HG02885 (cell line): Measurements from ENCODE around the gene ST8SIA4.
"Not testable (repeated sequence)": the region's sequence is repeated elsewhere in the genome, so short reads cannot be mapped to it uniquely, and the experiment has no call there.

Source experiments
- ATAC-seq: cut with Tn5 transposase; IDR thresholded peaks from one replicate; pipeline ENCODE4 v1.9.1; 2021; ENCODE audit warnings: mild to moderate bottlenecking; ENCODE audit not compliant: unreplicated experiment, poor library complexity

ST8SIA4 gene

GRCh38 chr5:100789694-100790093, 113.4 kb downstream of the ST8SIA4 start:
- ATAC-seq, result no peak

GRCh38 chr5:100788417-100788816, 114.7 kb downstream of the ST8SIA4 start:
- ATAC-seq, result no peak

- ATAC-seq, result peak; percentile 80
These were observed 115.4 kb downstream of the ST8SIA4 start for GRCh38 chr5:100787648-100788047.

DNA sequence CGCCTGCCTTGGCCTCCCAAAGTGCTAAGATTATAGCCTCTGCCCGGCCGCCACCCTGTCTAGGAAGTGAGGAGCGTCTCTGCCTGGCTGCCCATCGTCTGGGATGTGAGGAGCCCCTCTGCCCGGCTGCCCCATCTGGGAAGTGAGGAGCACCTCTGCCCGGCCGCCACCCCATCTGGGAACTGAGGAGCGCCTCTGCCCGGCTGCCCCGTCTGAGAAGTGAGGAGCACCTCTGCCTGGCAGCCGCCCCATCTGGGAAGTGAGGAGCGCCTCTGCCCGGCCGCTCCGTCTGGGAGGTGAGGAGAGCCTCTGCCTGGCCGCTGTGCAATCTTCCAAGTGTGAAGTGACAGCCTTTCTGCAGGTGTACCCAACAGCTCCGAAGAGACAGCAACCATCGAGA, 117.5 kb downstream of the ST8SIA4 start:
- not testable (repeated sequence) for ATAC-seq

DNA sequence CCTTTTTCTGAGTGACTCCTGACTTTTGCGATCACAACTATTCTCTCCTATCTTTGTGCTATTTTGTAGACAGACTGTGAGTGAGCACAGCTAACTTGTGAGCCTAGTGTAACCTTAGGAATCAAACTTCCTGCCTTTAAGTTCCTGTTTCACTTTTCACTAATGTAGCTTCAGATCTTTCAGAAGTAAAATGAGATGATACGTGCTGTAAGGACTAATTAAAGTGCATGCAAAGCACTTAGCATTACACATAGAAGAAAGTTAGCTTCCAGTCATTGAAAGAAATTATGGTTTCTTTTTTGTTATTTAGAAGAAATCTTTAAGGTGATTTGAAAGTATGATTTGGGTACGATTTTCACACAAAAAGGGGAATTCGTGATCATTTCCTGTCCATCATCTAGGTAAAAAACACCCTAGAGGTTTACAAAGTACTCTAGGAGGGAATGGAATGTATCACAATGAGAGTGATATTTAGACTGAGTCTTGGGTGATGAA, 122.7 kb downstream of the ST8SIA4 start:
- peak; percentile 81 for ATAC-seq

GRCh38 chr5:100779669-100780375, 123.3 kb downstream of the ST8SIA4 start:
- peak; percentile 29 for ATAC-seq

- ATAC-seq, result peak; percentile 72
These were observed 125.3 kb downstream of the ST8SIA4 start for GRCh38 chr5:100777680-100778300.

GRCh38 chr5:100775533-100775855, 127.6 kb downstream of the ST8SIA4 start:
- ATAC-seq, result no peak

- no peak for ATAC-seq
These were observed 130.5 kb downstream of the ST8SIA4 start for GRCh38 chr5:100772548-100772947.

DNA sequence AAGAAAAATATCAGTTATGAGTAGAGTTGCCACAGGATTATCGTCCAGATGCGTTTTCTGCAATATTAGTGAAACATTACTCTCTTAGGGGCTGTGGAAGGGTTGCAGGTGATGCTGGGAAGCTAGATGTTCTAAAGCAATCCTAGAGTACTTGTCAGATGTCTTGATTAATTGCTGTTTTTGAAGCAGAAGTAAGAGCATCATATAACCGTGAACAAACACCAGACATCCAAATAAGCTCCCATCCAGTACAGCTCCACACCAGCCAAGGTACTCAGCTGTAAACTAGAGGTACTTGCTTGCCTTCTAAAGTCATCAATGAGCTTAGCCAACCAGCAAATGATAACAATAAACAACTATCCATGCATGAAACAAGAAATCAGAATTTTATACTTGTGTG, 131.1 kb downstream of the ST8SIA4 start:
- ATAC-seq, result no peak

GRCh38 chr5:100771181-100771580, 131.9 kb downstream of the ST8SIA4 start:
- peak; percentile 36 for ATAC-seq

DNA sequence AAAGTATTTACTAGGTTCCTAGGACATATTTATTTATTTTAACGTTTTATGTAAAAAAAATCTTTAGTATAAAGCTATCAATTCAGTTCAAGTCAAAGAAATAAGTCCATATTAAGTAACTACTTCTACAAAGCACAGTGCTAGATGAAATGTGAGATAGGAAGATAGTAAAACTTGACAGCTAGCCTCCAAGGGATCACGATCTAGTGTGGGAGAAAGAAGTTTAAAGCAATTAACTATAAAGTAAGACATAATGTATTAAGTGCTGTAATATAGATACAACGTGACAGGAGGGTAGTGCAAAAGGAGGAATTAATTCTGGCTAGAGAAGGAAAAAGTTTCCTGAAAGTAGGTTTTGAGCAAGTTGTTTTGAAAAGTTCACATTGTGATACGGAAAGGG, 134.9 kb downstream of the ST8SIA4 start:
- no peak for ATAC-seq

GRCh38 chr5:100762995-100763394, 140.1 kb downstream of the ST8SIA4 start:
- no peak for ATAC-seq

DNA sequence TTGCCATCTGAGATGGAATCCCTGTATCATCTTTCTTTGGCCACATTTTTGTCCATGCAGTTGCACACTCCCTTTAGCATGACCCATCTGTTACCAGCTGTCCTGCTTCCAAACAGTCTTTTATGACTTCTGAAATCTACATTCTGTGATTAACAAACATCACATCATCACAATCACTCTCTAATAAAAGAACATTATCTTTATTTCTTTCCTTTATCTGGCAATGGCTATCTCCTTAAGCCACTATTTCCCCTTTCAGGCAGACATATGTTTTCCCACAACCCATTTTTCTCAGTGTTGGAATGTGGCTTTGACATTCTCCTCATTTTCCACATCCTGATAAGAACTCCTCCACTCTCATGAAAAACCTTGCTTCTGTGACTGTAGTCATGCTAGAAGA, 141.0 kb downstream of the ST8SIA4 start:
- no peak for ATAC-seq

GRCh38 chr5:100761192-100761591, 141.9 kb downstream of the ST8SIA4 start:
- ATAC-seq, result no peak

DNA sequence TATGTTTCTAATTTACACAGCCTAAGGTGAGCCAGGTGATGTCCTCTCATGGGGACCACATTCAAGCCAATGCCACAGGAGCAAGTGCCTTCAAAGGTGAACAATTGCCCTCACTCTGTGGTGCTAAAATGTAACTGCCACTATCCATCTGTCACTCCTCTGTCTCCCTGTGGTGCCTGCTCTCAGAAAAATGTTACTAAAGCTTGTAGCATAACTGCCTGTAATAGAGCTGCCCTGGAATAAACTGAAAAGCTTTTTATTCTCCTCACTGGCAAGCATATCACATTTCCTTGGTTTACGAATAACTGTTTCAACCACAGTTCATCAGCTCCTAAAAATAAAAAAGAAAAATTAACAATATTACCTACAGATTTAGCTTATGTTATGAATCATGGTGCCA, 142.4 kb downstream of the ST8SIA4 start:
- ATAC-seq, result no peak

DNA sequence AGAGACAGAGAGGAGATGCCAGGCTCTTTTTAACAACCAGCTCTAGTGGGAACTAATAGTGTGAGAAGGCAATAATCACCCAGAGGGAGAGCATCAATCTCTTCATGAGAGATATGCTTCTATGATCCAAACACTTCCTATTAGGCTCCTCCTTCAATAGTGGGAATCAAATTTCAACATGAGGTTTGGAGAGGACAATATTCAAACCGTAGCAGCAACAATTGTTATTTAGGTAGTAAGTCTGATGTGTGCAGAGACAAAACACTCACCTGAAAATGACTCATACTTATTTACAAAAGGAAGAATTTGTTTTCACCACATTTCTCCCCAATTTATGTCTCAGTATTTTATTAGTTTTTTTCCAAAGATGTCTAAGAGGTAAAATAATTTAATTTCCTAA, 144.3 kb downstream of the ST8SIA4 start:
- no peak for ATAC-seq

DNA sequence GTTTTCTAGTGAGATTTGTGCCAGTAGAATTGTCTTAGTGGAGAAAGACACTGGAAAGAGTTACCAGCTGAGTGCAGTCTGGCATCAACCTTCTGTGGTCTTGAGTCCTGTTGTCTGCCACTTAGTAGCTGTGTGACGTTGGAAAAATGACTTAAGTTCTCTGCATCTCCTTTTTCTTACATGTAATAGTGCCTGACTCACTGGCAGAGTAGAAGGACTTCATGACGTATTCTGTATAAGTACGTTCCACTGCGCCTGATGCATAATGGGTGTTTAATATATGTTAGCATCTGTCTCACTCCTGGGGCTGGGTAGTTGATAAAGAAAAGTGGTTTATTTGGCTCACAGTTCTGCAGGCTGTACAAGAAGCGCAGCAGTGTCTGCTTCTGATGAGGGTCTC, 144.8 kb downstream of the ST8SIA4 start:
- no peak for ATAC-seq

GRCh38 chr5:100757618-100758017, 145.5 kb downstream of the ST8SIA4 start:
- no peak for ATAC-seq
